Mesenteric fat pad (tissue), 1 donor: ENCODE data around the gene MTA1. TPM values are rescaled to one million over a fixed set of nuclear protein-coding genes. Genes with fewer than 3 reads are reported as not detected.

Source experiments
- DNase-seq: peaks from one replicate; pipeline ENCODE4 v3.0.0-alpha.2; 2020; ENCODE audit warnings: low spot score
- total RNA-seq: library from RNA; stranded (reverse); fragmentation: NEBNext Ultra II Directional; extraction: Animal tissue kit (Norgen Biotek cat#: 25700); gene quantifications from one replicate; pipeline ENCODE4 v1.2.1, GENCODE V29; 2021
- donor health status: DM: yes; HTN: yes; CAD: no.

MTA1 gene
- total RNA-seq, 1 donor from 2014 or later, result 87.1 TPM

GRCh38 chr14:105401699-105402098 is 17.9 kb upstream of the MTA1 start:
- DNase-seq, result no peak

- no peak for DNase-seq
Observed at GRCh38 chr14:105408592-105408991, 11.0 kb upstream of the MTA1 start.

- no peak for DNase-seq
Observed at GRCh38 chr14:105409364-105409763, 10.3 kb upstream of the MTA1 start.

- DNase-seq, result no peak
Observed at GRCh38 chr14:105410642-105411016, 9.0 kb upstream of the MTA1 start.

GRCh38 chr14:105411017-105411941 is 8.3 kb upstream of the MTA1 start:
- no peak for DNase-seq

GRCh38 chr14:105411985-105412770 is 7.4 kb upstream of the MTA1 start:
- no peak for DNase-seq

- DNase-seq, result no peak
Observed at GRCh38 chr14:105412771-105413543, 6.7 kb upstream of the MTA1 start.

GRCh38 chr14:105413544-105413886 is 6.1 kb upstream of the MTA1 start:
- DNase-seq, result no peak

- peak; percentile 94 for DNase-seq
Observed at GRCh38 chr14:105414456-105415371, 4.9 kb upstream of the MTA1 start.

- DNase-seq, result no peak
Observed at GRCh38 chr14:105415481-105416428, 3.9 kb upstream of the MTA1 start.

- no peak for DNase-seq
Observed at GRCh38 chr14:105416671-105417070, 3.0 kb upstream of the MTA1 start.

GRCh38 chr14:105417690-105418121 is 1.9 kb upstream of the MTA1 start:
- DNase-seq, result no peak

GRCh38 chr14:105418269-105419194 is 1.1 kb upstream of the MTA1 start:
- DNase-seq, result peak; percentile 87

- no peak for DNase-seq
Observed at GRCh38 chr14:105420101-105420973, 710 bp downstream of the MTA1 start.

- DNase-seq, result no peak
Observed at GRCh38 chr14:105420974-105421674, 1.5 kb downstream of the MTA1 start.
